HG03045 (cell line): ENCODE measurements around the gene CREBBP.

ENCODE experiments used
- ATAC-seq: cut with Tn5 transposase; IDR thresholded peaks from one replicate; pipeline ENCODE4 v1.9.1; 2021; ENCODE audit warnings: mild to moderate bottlenecking, moderate library complexity; ENCODE audit not compliant: unreplicated experiment

Gene CREBBP

DNA sequence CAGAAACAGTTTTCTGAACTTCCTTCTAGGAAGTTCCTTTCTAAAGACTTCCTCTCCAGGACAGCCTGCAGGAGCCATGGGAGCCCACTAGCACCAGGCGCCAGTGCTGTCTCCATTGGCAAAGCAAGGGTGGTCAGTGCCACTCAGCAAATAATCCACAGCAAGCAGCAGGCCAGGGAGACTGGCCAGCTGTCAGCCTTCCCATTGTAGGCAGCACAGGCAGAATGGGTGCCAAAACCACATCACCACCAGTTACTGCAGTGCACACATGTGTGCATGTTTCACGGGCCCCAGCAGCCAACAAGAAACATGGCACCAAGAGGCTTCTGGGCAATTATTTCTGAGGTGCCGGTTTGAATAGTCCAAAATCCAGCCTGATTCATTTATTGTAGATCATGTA, 199.3 kb downstream of the CREBBP start:
- ATAC-seq, result no peak

DNA sequence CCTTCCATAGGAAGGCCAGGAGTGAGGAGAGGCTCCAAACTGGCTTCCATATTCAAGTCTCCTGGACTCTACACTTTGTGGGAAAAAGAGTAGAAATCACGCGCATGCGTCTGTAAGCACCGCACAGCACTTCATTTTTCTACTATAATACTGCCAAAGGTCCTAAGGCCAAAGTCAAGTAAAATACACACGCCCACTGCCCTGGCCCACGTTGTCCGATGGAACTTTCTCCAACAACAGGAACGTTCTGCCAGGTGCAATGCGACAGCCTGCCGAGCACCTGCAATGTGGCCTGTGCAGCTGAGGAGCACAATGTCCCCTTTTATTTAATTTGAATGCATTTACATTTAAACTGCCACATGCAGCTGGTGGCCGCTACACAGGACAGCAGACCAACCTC, 202.5 kb downstream of the CREBBP start:
- no peak for ATAC-seq

DNA sequence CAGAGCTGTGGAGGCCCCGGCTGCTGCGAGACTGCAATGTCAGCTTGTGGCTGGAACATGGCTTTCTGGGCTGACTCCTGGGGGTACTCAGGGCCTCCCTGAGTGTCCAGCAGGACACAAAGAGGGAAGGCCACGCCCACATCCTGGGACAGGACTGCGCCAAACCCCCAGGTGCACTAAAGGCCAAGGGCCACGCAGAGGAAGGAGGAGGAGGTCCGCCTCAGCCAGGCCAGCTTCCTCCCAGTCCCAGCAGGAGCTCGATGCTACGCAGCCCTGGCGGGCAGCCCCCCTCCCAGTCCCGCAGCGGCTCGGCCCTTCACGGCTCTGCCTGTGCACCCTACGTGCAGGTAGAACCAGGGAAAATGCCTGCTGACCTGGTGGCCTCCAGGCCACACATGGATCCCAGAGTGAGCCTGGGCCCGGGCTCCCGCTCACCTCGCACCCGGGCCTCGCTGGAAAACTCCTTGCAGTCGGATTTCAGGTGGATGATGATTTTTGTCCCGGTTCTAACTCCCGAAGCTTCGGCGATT, 204.8 kb downstream of the CREBBP start:
- no peak for ATAC-seq
